Esophagus muscularis mucosa (tissue), 4 donors: ENCODE data around the gene PIWIL4.

Source experiments
- CTCF ChIP-seq, 3 experiments: fragments of 200-600 bp in 2 of 3; fragments of 450-650 bp in 1 of 3; sonication (generic) in 2 of 3; IDR thresholded peaks; one replicate each; pipeline ENCODE4 v1.5.1; 2017 to 2019; ENCODE audit warnings: antibody characterized with exemption in 3 of 3, mild to moderate bottlenecking in 2 of 3, moderate library complexity in 1 of 3
- EP300 ChIP-seq: sonication (generic); formaldehyde crosslinking; IDR thresholded peaks from one replicate; pipeline ENCODE4 v1.6.1; 2017; ENCODE audit warnings: antibody characterized with exemption
- POLR2A ChIP-seq: fragments of 450-650 bp; IDR thresholded peaks from one replicate; pipeline ENCODE4 v1.6.1; 2017; ENCODE audit warnings: antibody characterized with exemption, moderate library complexity, mild to moderate bottlenecking, low read depth

- TF ChIP-seq EP300 (no peak), CTCF (IDR thresholded peaks at IDR 0.05) (no peak), POLR2A (no peak)
Measured at GRCh38 chr11:94662846-94663390, 95.8 kb downstream of the PIWIL4 start.
